ENCODE measurements around the gene NHEJ1. TPM values are rescaled to one million over a fixed set of nuclear protein-coding genes. Genes with fewer than 3 reads are reported as not detected.

The NHEJ1 gene
- total RNA-seq, 4 donors from 2014 or later, result 13.8 to 23.2 (median 17.5) TPM

DNA sequence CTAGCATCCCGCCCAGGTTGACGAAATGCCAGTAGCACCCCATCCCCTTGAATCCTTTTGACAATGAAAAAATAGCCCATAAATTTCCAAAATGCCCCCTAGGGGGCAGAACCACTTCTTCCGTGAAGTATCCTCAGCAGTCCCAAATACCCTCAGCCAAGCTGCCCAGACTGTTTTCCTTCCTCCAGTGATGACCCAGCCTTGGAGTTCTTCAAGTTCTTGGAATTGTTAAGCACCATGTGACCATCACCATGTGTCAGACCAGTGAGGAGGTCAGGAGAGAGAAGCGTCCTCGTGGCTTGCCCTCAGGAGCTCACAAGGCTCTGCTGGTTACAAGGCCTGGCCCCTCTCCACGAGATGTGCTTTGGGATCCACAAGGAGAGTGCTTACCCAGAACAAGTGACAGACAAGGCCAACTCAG lies 10.6 kb upstream of the NHEJ1 start:
- DNase-seq (ENCODE audit: low spot score) (no peak), ATAC-seq (ENCODE audit: low FRiP score) (peak; percentile 77)
- TF ChIP-seq, protein P1, sequence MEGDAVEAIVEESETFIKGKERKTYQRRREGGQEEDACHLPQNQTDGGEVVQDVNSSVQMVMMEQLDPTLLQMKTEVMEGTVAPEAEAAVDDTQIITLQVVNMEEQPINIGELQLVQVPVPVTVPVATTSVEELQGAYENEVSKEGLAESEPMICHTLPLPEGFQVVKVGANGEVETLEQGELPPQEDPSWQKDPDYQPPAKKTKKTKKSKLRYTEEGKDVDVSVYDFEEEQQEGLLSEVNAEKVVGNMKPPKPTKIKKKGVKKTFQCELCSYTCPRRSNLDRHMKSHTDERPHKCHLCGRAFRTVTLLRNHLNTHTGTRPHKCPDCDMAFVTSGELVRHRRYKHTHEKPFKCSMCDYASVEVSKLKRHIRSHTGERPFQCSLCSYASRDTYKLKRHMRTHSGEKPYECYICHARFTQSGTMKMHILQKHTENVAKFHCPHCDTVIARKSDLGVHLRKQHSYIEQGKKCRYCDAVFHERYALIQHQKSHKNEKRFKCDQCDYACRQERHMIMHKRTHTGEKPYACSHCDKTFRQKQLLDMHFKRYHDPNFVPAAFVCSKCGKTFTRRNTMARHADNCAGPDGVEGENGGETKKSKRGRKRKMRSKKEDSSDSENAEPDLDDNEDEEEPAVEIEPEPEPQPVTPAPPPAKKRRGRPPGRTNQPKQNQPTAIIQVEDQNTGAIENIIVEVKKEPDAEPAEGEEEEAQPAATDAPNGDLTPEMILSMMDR (IDR thresholded peaks at IDR 0.05), result peak in 2 of 3 donors; percentile 11 to 50

DNA sequence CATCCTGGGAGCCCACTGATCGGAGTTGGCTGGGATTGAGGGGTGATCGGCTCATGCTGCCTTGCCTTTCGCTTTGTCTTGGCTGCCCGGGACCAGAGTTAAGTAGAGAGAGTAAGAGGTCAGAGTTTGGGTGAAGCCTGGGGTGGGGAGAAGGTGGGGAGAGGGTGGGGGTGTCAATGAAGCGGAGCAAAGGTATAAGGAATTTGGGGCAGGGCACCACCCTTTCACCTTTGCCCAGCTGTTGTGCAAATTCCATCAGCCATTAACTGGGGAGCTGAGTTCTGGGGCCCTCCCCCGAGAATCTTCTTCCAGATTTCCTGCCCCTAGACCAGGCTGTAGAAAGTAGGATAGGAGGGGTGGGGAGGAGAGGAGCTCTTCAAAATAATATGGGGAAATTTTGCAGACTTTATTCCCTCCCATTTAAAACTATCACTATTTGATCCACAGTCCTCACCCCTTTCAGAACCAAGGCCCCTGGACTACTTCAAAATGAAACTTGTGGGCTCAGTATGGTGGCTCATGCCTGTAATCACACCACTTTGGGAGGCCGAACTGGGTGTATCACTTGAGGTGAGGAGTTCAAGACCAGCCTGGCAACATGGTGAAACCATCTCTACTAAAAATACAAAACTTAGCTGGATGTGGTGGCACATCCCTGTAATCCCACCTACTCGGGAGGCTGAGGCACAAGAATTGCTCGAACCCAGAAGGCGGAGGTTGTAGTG lies 9.5 kb upstream of the NHEJ1 start, which contains the start of gene SLC23A3:
Gene SLC23A3 (minus strand): TSS at position 100 of the 725 bp plus-strand sequence. CDS start 45 bp downstream, at position 55.
- ATAC-seq (ENCODE audit: low FRiP score) (no peak), DNase-seq (ENCODE audit: low spot score) (no peak)
- TF ChIP-seq, protein P1 (IDR thresholded peaks at IDR 0.05), result no peak

DNA sequence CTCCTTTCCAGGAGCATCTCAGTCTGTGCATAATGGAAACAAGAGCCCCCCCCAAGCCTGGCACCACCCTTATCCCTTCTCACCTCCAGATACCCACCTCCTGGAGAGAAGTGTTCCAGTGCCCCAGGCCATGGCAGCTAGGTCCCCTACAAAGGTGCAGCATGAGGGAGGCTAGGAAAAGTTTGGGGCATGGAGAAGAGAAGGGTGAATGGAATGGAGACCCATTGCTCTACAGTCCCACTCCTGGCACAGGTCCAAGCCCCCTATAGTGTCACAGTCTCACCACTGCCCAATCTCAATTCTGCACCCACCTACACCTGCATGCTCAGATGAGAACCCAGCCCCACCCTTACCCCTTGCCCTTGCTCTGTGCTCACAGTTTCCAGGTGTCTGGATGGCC lies 8.3 kb upstream of the NHEJ1 start:
- no peak for ATAC-seq (ENCODE audit: low FRiP score)
- DNase-seq (ENCODE audit: low spot score), result no peak
- TF ChIP-seq, protein P1 (IDR thresholded peaks at IDR 0.05), result no peak

DNA sequence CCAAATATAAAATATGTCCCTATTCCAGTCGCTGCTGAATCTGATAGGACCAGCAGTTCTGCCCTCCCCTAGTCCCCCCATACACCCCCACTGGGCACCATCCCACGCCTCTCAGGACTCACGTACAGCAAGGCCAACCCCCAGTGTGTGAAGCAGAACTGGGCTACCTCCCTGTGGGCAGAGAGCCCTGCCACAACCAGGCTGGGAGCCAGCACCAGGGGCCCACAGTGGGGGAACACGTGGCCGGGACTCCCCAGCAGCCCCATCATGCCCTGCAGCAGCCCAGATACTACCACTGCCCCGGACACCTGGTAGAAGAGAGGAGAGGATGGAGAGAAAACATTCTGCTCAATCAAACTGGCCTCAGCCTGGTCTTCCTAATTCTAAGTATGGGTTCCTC lies 7.9 kb upstream of the NHEJ1 start:
- DNase-seq (ENCODE audit: low spot score) (no peak), ATAC-seq (ENCODE audit: low FRiP score) (no peak)
- TF ChIP-seq, protein P1 (IDR thresholded peaks at IDR 0.05), result no peak

DNA sequence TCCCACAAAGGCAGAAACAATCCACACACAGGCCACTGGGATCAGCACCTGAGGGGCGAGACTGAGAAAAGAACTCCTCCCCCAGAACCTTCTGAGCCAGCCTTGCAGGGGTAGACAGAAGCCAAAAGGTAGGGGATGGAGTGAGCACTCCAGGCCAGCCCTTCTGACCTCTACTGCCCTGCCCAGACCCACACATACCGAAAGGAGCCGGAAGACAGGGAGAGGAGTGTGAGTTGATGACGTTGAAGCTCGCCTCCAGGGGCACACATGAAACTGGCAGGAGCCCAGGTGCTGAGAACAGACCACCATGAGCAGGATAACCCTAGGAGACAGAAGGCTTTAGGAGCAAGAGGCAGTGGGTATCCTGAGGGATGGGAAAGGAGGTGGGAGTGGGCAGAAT lies 7.4 kb upstream of the NHEJ1 start:
- TF ChIP-seq, protein P1 (IDR thresholded peaks at IDR 0.05), result no peak
- DNase-seq (ENCODE audit: low spot score) (no peak), ATAC-seq (ENCODE audit: low FRiP score) (no peak)

DNA sequence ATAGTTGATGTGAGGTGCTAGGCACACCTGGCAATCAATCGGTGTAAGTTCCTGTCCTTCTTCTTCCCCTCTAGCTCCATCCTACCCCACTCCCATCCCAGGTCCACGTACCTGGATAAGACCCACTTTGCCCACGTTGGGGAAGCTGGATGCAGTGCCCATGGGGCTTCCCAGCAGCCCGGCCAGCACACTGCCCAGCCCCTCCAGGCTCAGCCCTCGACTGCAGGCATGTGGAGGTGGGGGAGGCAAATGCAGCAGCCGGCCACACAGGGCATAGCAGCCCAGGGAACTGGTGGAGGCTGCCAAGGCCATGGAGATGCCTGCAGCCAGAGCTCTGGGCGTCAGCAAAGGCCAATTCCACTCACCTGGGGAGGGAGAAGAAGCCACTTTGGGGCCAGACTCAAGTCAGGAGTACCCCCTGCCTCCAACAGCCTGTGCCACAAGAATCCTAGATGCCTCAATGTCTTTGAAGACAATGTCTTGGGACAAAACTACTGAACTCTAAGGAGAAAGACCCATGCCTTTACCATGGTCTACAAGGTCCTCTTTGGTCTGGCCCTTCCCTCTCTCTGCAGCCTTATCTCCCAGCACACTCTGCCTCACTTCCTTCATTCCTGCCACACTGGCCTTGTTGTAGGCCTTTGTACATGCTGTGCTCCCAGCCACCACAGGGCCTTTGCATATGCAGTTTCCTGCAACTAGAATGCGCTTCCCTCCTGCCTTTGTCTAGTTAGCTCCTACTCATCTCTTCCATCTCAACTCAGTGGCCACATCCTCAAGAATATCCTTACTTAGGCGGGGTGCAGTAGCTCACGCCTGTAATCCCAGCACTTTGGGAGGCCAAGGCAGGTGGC lies 4.7 kb upstream of the NHEJ1 start:
- TF ChIP-seq, protein P1 (IDR thresholded peaks at IDR 0.05), result no peak
- ATAC-seq (ENCODE audit: low FRiP score), result no peak
- no peak for DNase-seq (ENCODE audit: low spot score)
